Measurements from ENCODE around the gene GSDME.
"Not testable (repeated sequence)": the region's sequence is repeated elsewhere in the genome, so short reads cannot be mapped to it uniquely, and the experiment has no call there.

The GSDME gene

GRCh38 chr7:24742506-24743162 lies 14.6 kb downstream of the GSDME start:
- H3K4me3 ChIP-seq (ENCODE audit: low read depth, low read length): no peak overlapping the region
- no peak for TF ChIP-seq CTCF (IDR thresholded peaks at IDR 0.05; ENCODE audit: borderline replicate concordance, insufficient read depth, low read depth, low read length)

DNA sequence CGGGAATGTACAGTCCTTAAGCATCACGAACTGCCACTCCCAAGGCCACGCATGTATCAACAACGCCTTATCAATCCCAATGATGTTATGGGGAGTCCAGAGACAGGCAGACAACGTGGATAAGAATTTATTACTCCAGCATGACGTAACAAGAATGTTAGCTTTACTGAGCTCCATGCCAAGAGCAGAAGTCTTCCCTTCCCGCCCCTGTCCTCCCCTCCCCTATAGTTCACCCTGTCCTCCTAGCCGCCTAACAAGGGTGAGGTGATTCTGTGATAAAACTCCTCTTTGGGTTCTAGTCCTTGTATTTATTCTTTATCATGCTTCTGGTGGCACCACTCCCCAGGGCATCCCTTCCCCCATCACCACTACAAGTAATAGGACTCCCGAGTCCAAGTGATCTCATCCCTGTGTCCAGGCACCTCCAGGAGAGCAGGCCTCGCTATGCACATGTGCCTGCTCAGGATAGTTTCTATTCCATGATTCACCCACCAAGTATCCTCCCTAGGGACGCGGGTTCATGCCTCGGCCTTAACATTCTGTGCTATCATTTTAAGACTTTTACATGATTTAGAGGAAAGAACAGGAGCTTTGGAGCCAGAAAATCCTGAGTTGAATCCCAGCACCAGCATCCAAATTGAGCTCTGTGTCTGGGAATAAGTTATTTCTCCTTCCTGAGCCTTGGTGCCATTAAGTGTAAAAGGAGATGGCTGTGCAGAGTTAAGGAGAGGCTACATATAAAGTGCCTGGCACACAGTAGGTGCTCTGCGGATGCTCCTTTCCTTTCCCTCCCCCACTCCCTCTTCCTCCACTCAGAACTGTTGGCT lies 15.4 kb downstream of the GSDME start:
- no peak overlapping the region for H3K4me3 ChIP-seq (ENCODE audit: low read depth, low read length)
- no peak for TF ChIP-seq CTCF (IDR thresholded peaks at IDR 0.05; ENCODE audit: borderline replicate concordance, insufficient read depth, low read depth, low read length)

GRCh38 chr7:24740871-24741270 lies 16.4 kb downstream of the GSDME start:
- no peak for TF ChIP-seq CTCF (IDR thresholded peaks at IDR 0.05; ENCODE audit: borderline replicate concordance, insufficient read depth, low read depth, low read length)

GRCh38 chr7:24739306-24739705 lies 18.0 kb downstream of the GSDME start:
- TF ChIP-seq CTCF (IDR thresholded peaks at IDR 0.05; ENCODE audit: borderline replicate concordance, insufficient read depth, low read depth, low read length): no peak
- H3K4me3 ChIP-seq (ENCODE audit: low read depth, low read length): no peak overlapping the region

More at GRCh38 chr7:24740871-24741270, 16.4 kb downstream of the GSDME start:
- no peak overlapping the region for H3K4me3 ChIP-seq (ENCODE audit: low read depth, low read length)

DNA sequence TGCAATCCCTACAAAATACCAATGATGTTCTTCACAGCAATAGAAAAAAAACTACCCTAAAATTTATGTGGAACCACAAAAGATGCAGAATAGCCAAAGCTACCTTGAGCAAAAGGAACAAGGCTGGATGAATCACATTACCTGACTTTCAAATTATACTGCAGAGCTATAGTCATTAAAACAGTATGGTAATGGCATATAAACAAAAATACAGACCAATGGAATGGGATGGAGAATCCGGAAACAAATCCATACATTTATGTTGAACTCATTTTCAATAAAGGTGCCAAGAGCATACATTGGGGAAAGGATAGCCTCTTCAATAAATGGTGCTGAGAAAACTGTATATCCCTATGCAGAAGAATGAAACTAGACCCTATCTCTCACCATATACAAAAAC lies 18.7 kb downstream of the GSDME start:
- no peak overlapping the region for H3K4me3 ChIP-seq (ENCODE audit: low read depth, low read length)
- no peak for TF ChIP-seq CTCF (IDR thresholded peaks at IDR 0.05; ENCODE audit: borderline replicate concordance, insufficient read depth, low read depth, low read length)

DNA sequence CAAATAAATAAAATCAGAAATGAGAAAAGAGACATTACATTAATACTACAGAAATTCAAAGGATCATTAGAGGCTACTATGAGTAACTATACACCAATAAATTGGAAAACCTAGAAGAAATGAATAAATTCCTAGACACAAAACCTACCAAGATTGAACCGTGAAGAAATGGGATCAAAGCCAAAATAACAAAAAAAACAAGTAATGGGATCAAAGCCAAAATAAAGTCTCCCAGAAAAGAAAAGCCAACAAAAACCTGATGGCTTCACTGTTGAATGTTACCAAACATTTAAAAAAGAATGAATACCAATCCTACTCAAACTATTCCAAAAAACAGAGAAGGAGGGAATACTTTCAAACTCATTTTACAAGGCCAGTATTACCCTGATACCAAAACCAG lies 20.0 kb downstream of the GSDME start:
- no peak for TF ChIP-seq CTCF (IDR thresholded peaks at IDR 0.05; ENCODE audit: borderline replicate concordance, insufficient read depth, low read depth, low read length)
- H3K4me3 ChIP-seq (ENCODE audit: low read depth, low read length): no peak overlapping the region

GRCh38 chr7:24735594-24735993 lies 21.7 kb downstream of the GSDME start:
- not testable (repeated sequence) for H3K4me3 ChIP-seq (ENCODE audit: low read depth, low read length)
